Endothelial cell of umbilical vein (primary cell): ENCODE data around the gene GRSF1. TPM values are rescaled to one million over a fixed set of nuclear protein-coding genes. Genes with fewer than 3 reads are reported as not detected.

Source experiments
- BruUV-seq: library from RNA; stranded (reverse); fragments of 400-500 nt; replicated peaks from 2 replicates; lab custom pipeline; 2021; lab: Mats Ljungman, UMichigan
- CTCF ChIA-PET: fragments of 300-600, 350-600 bp; sonication (Branson Sonifier 250); formaldehyde crosslinking; loops from one replicate; lab custom pipeline; 2021; ENCODE audit warnings: antibody characterized with exemption, inconsistent platforms; lab: Charles Lee
- POLR2A ChIA-PET: fragments of 300-600, 350-600 bp; sonication (Branson Sonifier 250); formaldehyde crosslinking; loops from one replicate; lab custom pipeline; 2021; ENCODE audit warnings: antibody characterized with exemption, inconsistent platforms; lab: Charles Lee
- DNase-seq: peaks from one replicate; pipeline ENCODE4 v3.0.0-alpha.2; 2011; ENCODE audit warnings: low read depth, low spot score
- FAIRE-seq: peaks from 2 replicates; lab custom pipeline; 2011; peaks lifted over from hg19 to GRCh38; lab: Jason Lieb, UNC
- H2AFZ ChIP-seq: 2 replicates; pipeline ENCODE4 v1.6.0; 2012; ENCODE audit warnings: low read depth, low read length, control low read depth, inconsistent platforms
- H3K27ac ChIP-seq: 2 replicates; pipeline ENCODE4 v1.5.1; 2011; ENCODE audit warnings: low read depth, mild to moderate bottlenecking, control low read depth, low read length, moderate library complexity; ENCODE audit not compliant: insufficient read depth
- H3K27me3 ChIP-seq, 2 experiments: 2 replicates each; pipeline versions ENCODE4 v1.6.0 to v1.6.1; 2011; ENCODE audit warnings: low read length in 2 of 2, mixed read lengths in 1 of 2; ENCODE audit not compliant: control insufficient read depth in 2 of 2, insufficient read depth in 2 of 2
- H3K36me3 ChIP-seq, 2 experiments: 2 replicates in 1 of 2; 3 replicates in 1 of 2; pipeline ENCODE4 v1.5.1; 2011; ENCODE audit warnings: low read length in 2 of 2, mild to moderate bottlenecking in 1 of 2, moderate library complexity in 1 of 2; ENCODE audit not compliant: control insufficient read depth in 2 of 2, insufficient read depth in 2 of 2; ENCODE audit errors: extremely low read depth in 1 of 2
- H3K4me1 ChIP-seq: 3 replicates; pipeline ENCODE4 v1.5.1; 2011; ENCODE audit warnings: mild to moderate bottlenecking, low read length; ENCODE audit not compliant: control insufficient read depth, insufficient read depth; ENCODE audit errors: extremely low read depth
- H3K4me2 ChIP-seq: 2 replicates; pipeline ENCODE4 v1.6.1; 2011; ENCODE audit warnings: low read length, control low read depth, mixed read lengths; ENCODE audit not compliant: insufficient read depth
- H3K4me3 ChIP-seq, 3 experiments: fragments of 200-600 bp in 1 of 3; sonication (generic), shearing (Covaris generic) in 1 of 3; replicated peaks in 1 of 3; 2 replicates each; pipeline ENCODE4 v1.5.1; 2011 to 2016; ENCODE audit warnings: control low read depth in 3 of 3, low read length in 3 of 3, mild to moderate bottlenecking in 2 of 3, inconsistent platforms in 1 of 3, low read depth in 1 of 3, moderate library complexity in 1 of 3; ENCODE audit not compliant: insufficient read depth in 1 of 3
- H3K79me2 ChIP-seq: 2 replicates; pipeline ENCODE4 v1.6.0; 2012; ENCODE audit warnings: low read length, inconsistent platforms; ENCODE audit not compliant: control insufficient read depth, insufficient read depth
- H3K9ac ChIP-seq: replicated peaks from 2 replicates; pipeline ENCODE3; 2011; ENCODE audit warnings: low read length, control low read depth; ENCODE audit not compliant: insufficient read depth; ENCODE audit errors: extremely low read depth
- H3K9me1 ChIP-seq: replicated peaks from 3 replicates; pipeline ENCODE4 v1.6.0; 2011; ENCODE audit warnings: mild to moderate bottlenecking, low read length; ENCODE audit not compliant: control insufficient read depth, insufficient read depth; ENCODE audit errors: extremely low read depth
- H3K9me3 ChIP-seq: replicated peaks from 2 replicates; pipeline ENCODE4 v1.5.1; 2012; ENCODE audit warnings: low read length, inconsistent platforms; ENCODE audit not compliant: control insufficient read depth, insufficient read depth
- H4K20me1 ChIP-seq: replicated peaks from 2 replicates; pipeline ENCODE3; 2011; ENCODE audit warnings: mild to moderate bottlenecking, low read length; ENCODE audit not compliant: control insufficient read depth, insufficient read depth; ENCODE audit errors: extremely low read depth
- CTCF ChIP-seq, 2 donors: IDR thresholded peaks; 1 replicate in 1 of 2; 2 replicates in 1 of 2; pipeline ENCODE4 v1.5.1; 2011; ENCODE audit warnings: low read length in 2 of 2, mild to moderate bottlenecking in 2 of 2, moderate library complexity in 2 of 2, control low read depth in 1 of 2, inconsistent platforms in 1 of 2, low read depth in 1 of 2; ENCODE audit not compliant: insufficient read depth in 1 of 2; ENCODE audit errors: extremely low read depth in 1 of 2
- EZH2 ChIP-seq: IDR thresholded peaks from 2 replicates; pipeline ENCODE4 v1.6.1; 2012; ENCODE audit warnings: borderline replicate concordance, low read depth, mild to moderate bottlenecking, moderate library complexity, low read length, inconsistent platforms; ENCODE audit not compliant: severe bottlenecking
- FOS ChIP-seq: IDR thresholded peaks from 2 replicates; pipeline ENCODE4 v1.6.1; 2011; ENCODE audit warnings: mild to moderate bottlenecking, low read length, moderate library complexity, borderline replicate concordance; ENCODE audit not compliant: insufficient read depth
- GATA2 ChIP-seq: IDR thresholded peaks from 2 replicates; pipeline ENCODE4 v1.7.0; 2011; ENCODE audit warnings: low read depth, mild to moderate bottlenecking, moderate library complexity, mixed read lengths, low read length; ENCODE audit not compliant: insufficient read length, insufficient read depth
- JUN ChIP-seq: IDR thresholded peaks from 2 replicates; pipeline ENCODE4 v1.6.1; 2011; ENCODE audit warnings: borderline replicate concordance, low read depth; ENCODE audit not compliant: insufficient read length, insufficient read depth
- MAX ChIP-seq: IDR thresholded peaks from 2 replicates; pipeline ENCODE4 v1.6.1; 2011; ENCODE audit not compliant: insufficient read depth, insufficient read length
- MYC ChIP-seq: IDR thresholded peaks from one replicate; pipeline ENCODE4 v1.6.1; 2011; ENCODE audit warnings: mild to moderate bottlenecking, low read depth, low read length
- POLR2A ChIP-seq: IDR thresholded peaks from 2 replicates; pipeline ENCODE4 v1.6.1; 2012; ENCODE audit warnings: low read depth, mild to moderate bottlenecking, control low read depth, low read length
- POLR2AphosphoS5 ChIP-seq: IDR thresholded peaks from 2 replicates; pipeline ENCODE4 v1.6.1; 2012; ENCODE audit warnings: low read depth, mild to moderate bottlenecking, control low read depth, low read length, moderate library complexity; ENCODE audit not compliant: insufficient read depth
- dilution Hi-C: fragments of 300-500 bp; cut with MboI; formaldehyde crosslinking; loops from one replicate; pipeline ENCODE4 v1.15.0; 2019; ENCODE audit warnings: low sequenced_read_pairs; ENCODE audit not compliant: extremely low pct_ligation_motif_present
- intact Hi-C: fragments of 100-400 bp; cut with micrococcal nuclease; formaldehyde crosslinking; loops from one replicate; pipeline ENCODE4 v1.10.0; 2022
- polyA plus RNA-seq, 4 experiments: library from polyadenylated mRNA; depleted of rRNA in 3 of 4; stranded (reverse) in 3 of 4; unstranded in 1 of 4; fragments of >200 nt; gene quantifications; 2 replicates each; pipeline versions ENCODE4 v1.2.1 to v1.2.3, GENCODE V29; 2011 to 2012; ENCODE audit warnings: missing spikeins in 1 of 4
- total RNA-seq: library from RNA; stranded (reverse); gene quantifications from 2 replicates; pipeline ENCODE4 v1.2.3, GENCODE V29; 2021

The GRSF1 gene
- total and polyA plus RNA-seq, 2 donors (not counting 3 experiments of a cell fraction or from before 2014, with no cell fraction given) = 29.1 to 70.7 TPM

- Histone ChIP-seq H3K4me2 (no peak overlapping the region), H3K36me3 (no peaks in the 10 kb centered on the region), H3K9me3 (no peaks in the 10 kb centered on the region), H3K9me1 (no peaks in the 10 kb centered on the region), H3K79me2 (peaks cover 15% of the 10 kb centered on the region), H3K27ac (no peak overlapping the region), H3K4me3 (no peak overlapping the region), H3K27me3 (no peaks in the 10 kb centered on the region), H3K4me1 (no peaks in the 10 kb centered on the region), H4K20me1 (no peaks in the 10 kb centered on the region), H2AFZ (no peak overlapping the region), H3K9ac (no peak overlapping the region)
- dilution Hi-C loops (no loop called here), intact Hi-C loops (no loop called here)
- FAIRE-seq = no peak
- CTCF ChIA-PET = interaction anchor here (1.4 kb wide), 1 partner anchor 167 kb away, joined by 5 read pairs; no protein-coding TSS in a partner anchor
- TF ChIP-seq MAX = no peak
- TF ChIP-seq JUN = no peak
- no peak for TF ChIP-seq GATA2
- no peak for TF ChIP-seq MYC
- TF ChIP-seq FOS = no peak
- TF ChIP-seq POLR2A = no peak
- no peak for TF ChIP-seq CTCF (IDR thresholded peaks at IDR 0.05; ENCODE audit: extremely low read depth in 1 of 2, insufficient read depth in 1 of 2, low read depth in 1 of 2, low read length in 2 of 2)
- no peak for TF ChIP-seq EZH2
- TF ChIP-seq POLR2AphosphoS5 = no peak
- no peak for DNase-seq
- no TSS peak for BruUV-seq
- POLR2A ChIA-PET = interaction anchor here (0.7 kb wide), 1 partner anchor 8 kb away, joined by 4 read pairs; no protein-coding TSS in a partner anchor
These were observed 3.2 kb upstream of the GRSF1 start for GRCh38 chr4:70842761-70843435.
